ENCODE data around the gene RNF183. TPM values are rescaled to one million over a fixed set of nuclear protein-coding genes. Genes with fewer than 3 reads are reported as not detected.

The RNF183 gene, protein sequence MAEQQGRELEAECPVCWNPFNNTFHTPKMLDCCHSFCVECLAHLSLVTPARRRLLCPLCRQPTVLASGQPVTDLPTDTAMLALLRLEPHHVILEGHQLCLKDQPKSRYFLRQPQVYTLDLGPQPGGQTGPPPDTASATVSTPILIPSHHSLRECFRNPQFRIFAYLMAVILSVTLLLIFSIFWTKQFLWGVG
- not detected for total RNA-seq

DNA sequence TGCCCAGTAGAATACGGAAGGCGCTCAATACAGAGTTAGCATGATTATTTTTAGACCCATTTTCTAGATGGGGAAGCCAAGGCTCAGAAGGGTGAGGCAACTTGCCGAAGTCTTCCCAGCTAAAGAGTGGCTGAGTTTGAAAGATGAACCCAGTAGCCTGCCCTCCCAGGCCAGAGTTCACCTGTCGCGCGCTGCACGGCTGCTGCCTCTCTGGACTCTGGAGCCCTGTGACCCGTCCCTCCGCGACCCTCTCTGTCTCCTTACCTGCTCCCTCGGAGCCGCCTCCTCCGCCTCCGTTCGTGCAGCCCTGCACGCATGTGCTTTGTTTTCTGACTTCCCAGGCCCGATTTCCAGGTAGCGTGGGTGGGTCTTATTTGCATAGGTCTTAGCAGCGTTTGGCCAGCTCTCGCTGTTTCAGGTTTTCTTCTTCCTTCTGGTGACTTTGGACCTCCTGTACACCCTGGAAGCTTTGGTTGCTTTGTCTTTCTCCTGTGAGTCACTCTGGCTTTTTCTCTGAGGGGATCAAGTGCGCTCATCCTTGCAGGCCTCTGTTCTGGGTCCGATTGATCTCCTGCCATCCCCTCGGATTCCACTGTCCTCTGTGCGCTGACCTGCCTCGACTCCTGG lies at the start of gene RNF183:
RNF183 (minus strand) TSS at position 585 of the 627 bp plus-strand sequence. CDS start 5,192 bp downstream, outside the sequence.
- Histone ChIP-seq H3K4me3 (no peak within 1 kb of the TSS), H3K4me1 (no peaks in the 10 kb centered on the region), H3K36me3 (no peaks in the 10 kb centered on the region), H3K27ac (no peak within 1 kb of the TSS), H3K9me3 (no peaks in the 10 kb centered on the region), H3K27me3 (peaks cover 0 to 3% (median 0%) of the 10 kb centered on the region in 3 donors)
- in situ Hi-C loops (cut with MboI; ENCODE audit: low sequenced_read_pairs in 4 of 4) = loop anchor here in 1 of 4 donors (25.0 kb wide), 1 partner anchor 359 kb away; no protein-coding TSS in a partner anchor
- DNase-seq (no peak), ATAC-seq (no peak)
- intact Hi-C loops (cut with DNase I; ENCODE audit: low total_unique reads) = no loop called here
- no peak for TF ChIP-seq POLR2A (IDR thresholded peaks at IDR 0.05)

DNA sequence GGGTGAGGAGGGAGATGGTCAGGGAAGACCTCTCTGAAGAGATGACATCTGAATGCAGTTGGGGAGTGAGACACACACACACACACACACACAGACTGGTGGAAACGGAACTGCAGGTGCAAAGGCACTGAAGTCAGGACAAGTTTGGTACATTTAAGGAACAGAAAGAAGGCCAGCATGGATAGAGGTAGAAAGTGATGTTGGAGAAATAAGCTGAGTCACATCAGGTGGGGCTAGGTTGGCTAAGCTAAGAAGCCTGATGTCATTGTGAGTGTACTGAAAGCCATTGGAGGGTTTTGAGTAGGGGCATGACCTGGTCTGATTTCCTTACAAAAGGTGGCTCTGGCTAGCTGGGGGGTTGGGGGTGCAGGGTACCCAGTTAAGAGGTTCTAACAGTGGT lies 49.2 kb upstream of the RNF183 start:
- H3K27me3 ChIP-seq = peaks cover 21 to 40% (median 28%) of the 10 kb centered on the region in 3 donors
- in situ Hi-C loops (cut with MboI; ENCODE audit: low sequenced_read_pairs in 4 of 4) = no loop called here

DNA sequence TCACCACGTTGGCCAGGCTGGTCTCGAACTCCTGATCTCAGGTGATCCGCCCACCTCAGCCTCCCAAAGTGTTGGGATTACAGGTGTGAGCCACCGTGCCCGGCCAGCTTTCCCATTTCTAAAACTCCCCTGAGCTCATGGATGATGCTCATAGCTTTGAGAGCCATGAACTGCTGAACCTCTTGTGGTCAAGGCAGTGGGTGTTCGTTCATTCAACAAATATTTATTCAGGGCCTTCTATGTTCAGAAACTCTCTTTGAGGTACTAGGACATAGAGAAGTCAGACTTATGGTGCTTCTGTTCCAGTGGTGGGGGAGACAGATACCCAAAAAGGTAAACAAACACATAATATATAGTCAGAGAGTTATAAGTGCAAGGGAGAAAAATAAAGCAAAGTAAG lies 48.8 kb upstream of the RNF183 start:
- H3K36me3 ChIP-seq = no peaks in the 10 kb centered on the region
- no peak overlapping the region for H3K27ac ChIP-seq
- H3K9me3 ChIP-seq = no peaks in the 10 kb centered on the region
- H3K4me3 ChIP-seq = no peak overlapping the region
- in situ Hi-C loops (cut with MboI; ENCODE audit: low sequenced_read_pairs in 4 of 4) = no loop called here
- peaks cover 7% of the 10 kb centered on the region in 2 donors for H3K4me1 ChIP-seq
- TF ChIP-seq POLR2A (IDR thresholded peaks at IDR 0.05) = no peak
- TF ChIP-seq, protein P1, sequence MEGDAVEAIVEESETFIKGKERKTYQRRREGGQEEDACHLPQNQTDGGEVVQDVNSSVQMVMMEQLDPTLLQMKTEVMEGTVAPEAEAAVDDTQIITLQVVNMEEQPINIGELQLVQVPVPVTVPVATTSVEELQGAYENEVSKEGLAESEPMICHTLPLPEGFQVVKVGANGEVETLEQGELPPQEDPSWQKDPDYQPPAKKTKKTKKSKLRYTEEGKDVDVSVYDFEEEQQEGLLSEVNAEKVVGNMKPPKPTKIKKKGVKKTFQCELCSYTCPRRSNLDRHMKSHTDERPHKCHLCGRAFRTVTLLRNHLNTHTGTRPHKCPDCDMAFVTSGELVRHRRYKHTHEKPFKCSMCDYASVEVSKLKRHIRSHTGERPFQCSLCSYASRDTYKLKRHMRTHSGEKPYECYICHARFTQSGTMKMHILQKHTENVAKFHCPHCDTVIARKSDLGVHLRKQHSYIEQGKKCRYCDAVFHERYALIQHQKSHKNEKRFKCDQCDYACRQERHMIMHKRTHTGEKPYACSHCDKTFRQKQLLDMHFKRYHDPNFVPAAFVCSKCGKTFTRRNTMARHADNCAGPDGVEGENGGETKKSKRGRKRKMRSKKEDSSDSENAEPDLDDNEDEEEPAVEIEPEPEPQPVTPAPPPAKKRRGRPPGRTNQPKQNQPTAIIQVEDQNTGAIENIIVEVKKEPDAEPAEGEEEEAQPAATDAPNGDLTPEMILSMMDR (IDR thresholded peaks at IDR 0.05 in 4 of 5, conservative IDR thresholded peaks at IDR 0.05 in 1 of 5) = no peak
- no peak for ATAC-seq
- intact Hi-C loops (cut with DNase I; ENCODE audit: low total_unique reads) = no loop called here
- DNase-seq = no peak
- peaks cover 21 to 40% (median 28%) of the 10 kb centered on the region in 3 donors for H3K27me3 ChIP-seq

More for the DNA sequence above, 49.2 kb upstream of the RNF183 start:
- no peak for DNase-seq
- no peak for TF ChIP-seq POLR2A (IDR thresholded peaks at IDR 0.05)
- Histone ChIP-seq H3K36me3 (no peaks in the 10 kb centered on the region), H3K4me1 (peaks cover 7% of the 10 kb centered on the region in 2 donors), H3K4me3 (no peak overlapping the region), H3K27ac (no peak overlapping the region), H3K9me3 (no peaks in the 10 kb centered on the region)
- intact Hi-C loops (cut with DNase I; ENCODE audit: low total_unique reads) = no loop called here
- ATAC-seq = no peak

DNA sequence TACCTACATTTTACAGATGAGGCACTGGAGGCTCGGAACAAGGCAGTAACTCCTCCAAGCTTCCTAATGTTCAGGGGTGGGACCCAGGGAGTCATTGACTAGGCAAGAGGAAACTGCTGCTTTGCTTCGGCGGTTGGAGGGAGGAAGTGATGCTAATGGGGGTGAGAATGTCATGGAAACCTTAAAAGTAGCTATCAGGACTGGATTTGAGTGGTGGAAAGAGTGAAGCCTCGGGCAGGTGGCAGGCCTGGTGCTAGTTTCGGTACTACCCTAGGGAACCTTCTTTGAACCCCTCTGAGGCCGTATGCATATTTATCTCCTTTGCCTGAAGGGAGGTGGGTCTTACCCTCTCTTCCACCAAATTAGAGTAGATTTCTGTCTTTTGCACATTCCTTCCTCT lies 47.8 kb upstream of the RNF183 start:
- Histone ChIP-seq H3K9me3 (no peaks in the 10 kb centered on the region), H3K27ac (no peak overlapping the region), H3K4me3 (no peak overlapping the region), H3K4me1 (peaks cover 7% of the 10 kb centered on the region in 2 donors), H3K27me3 (peaks cover 21 to 40% (median 28%) of the 10 kb centered on the region in 3 donors), H3K36me3 (no peaks in the 10 kb centered on the region)
- no peak for DNase-seq
- TF ChIP-seq, protein P1 (IDR thresholded peaks at IDR 0.05 in 4 of 5, conservative IDR thresholded peaks at IDR 0.05 in 1 of 5) = no peak
- TF ChIP-seq POLR2A (IDR thresholded peaks at IDR 0.05) = no peak
- in situ Hi-C loops (cut with MboI; ENCODE audit: low sequenced_read_pairs in 4 of 4) (no loop called here), intact Hi-C loops (cut with DNase I; ENCODE audit: low total_unique reads) (no loop called here)
- ATAC-seq = no peak

DNA sequence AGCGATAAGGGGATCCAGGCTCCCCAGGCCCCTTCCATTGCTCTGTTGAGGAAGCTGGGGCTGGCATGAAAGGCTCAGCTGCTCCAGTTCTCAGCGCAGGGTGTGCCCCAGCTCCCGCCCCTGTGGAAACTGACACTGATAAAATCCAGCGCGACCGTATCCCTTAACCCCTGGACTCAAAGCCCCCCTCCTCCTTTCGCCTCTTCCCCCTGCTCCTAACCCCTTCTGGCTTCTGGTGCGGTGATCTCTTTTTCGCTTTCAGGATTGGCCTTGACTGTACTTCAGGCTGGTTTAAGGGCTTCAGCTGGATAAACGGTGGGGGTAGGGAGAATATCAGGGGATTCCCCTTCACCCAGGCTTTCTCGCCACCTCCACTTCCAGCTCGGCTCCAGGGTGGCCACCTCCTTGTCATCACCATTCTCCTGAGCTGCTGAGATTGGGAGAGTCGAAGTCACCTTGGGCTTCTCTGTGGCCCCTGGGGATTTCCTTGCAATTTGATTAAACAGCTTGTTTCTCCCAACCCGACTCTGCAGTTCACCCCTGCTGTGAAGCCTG lies 47.0 kb upstream of the RNF183 start:
- Histone ChIP-seq H3K4me3 (peak overlapping the region; percentile 24 to 55 (median 32)), H3K4me1 (peaks cover 7% of the 10 kb centered on the region in 2 donors), H3K27ac (no peak overlapping the region), H3K27me3 (peaks cover 21 to 40% (median 28%) of the 10 kb centered on the region in 3 donors), H3K9me3 (no peaks in the 10 kb centered on the region), H3K36me3 (no peaks in the 10 kb centered on the region)
- DNase-seq = no peak
- TF ChIP-seq POLR2A (IDR thresholded peaks at IDR 0.05) = no peak
- TF ChIP-seq, protein P1 (IDR thresholded peaks at IDR 0.05 in 4 of 5, conservative IDR thresholded peaks at IDR 0.05 in 1 of 5) = no peak
- in situ Hi-C loops (cut with MboI; ENCODE audit: low sequenced_read_pairs in 4 of 4) (no loop called here), intact Hi-C loops (cut with DNase I; ENCODE audit: low total_unique reads) (no loop called here)
- ATAC-seq = no peak

Data from gastrocnemius medialis (tissue), 4 donors.